OCI-LY1 (cell line): ENCODE results near the gene CTF1.
"Not testable (repeated sequence)": the region's sequence is repeated elsewhere in the genome, so short reads cannot be mapped to it uniquely, and the experiment has no call there.

Source experiments
- H2AFZ ChIP-seq: fragments of 200-600 bp; sonication (generic), shearing (Covaris generic); 2 replicates; pipeline ENCODE4 v1.6.0; 2014; ENCODE audit warnings: antibody characterized with exemption, mild to moderate bottlenecking, low read length
- H3F3A ChIP-seq: fragments of 200-600 bp; sonication (generic), shearing (Covaris generic); 2 replicates; pipeline ENCODE4 v1.6.0; 2014; ENCODE audit warnings: mild to moderate bottlenecking, antibody characterized with exemption, low read length, moderate library complexity; ENCODE audit not compliant: insufficient read depth
- H3K27ac ChIP-seq: fragments of 200-600 bp; sonication (generic); 2 replicates; pipeline ENCODE4 v1.5.1; 2014; ENCODE audit warnings: low read length, mixed run types, mild to moderate bottlenecking, low read depth; ENCODE audit not compliant: poor library complexity, severe bottlenecking
- H3K27me3 ChIP-seq: fragments of 200-600 bp; sonication (generic); 2 replicates; pipeline ENCODE4 v1.6.0; 2014; ENCODE audit warnings: antibody characterized with exemption, mild to moderate bottlenecking, low read length, moderate library complexity; ENCODE audit not compliant: insufficient read depth
- H3K36me3 ChIP-seq: fragments of 200-600 bp; sonication (generic); 2 replicates; pipeline ENCODE4 v1.6.1; 2014; ENCODE audit warnings: mild to moderate bottlenecking, antibody characterized with exemption, low read length, moderate library complexity, mixed read lengths; ENCODE audit not compliant: insufficient read depth
- H3K4me1 ChIP-seq: fragments of 200-600 bp; sonication (generic); 2 replicates; pipeline ENCODE4 v1.5.1; 2014; ENCODE audit warnings: mild to moderate bottlenecking, low read length, moderate library complexity; ENCODE audit not compliant: insufficient read depth, severe bottlenecking
- H3K4me2 ChIP-seq: fragments of 200-600 bp; sonication (generic), shearing (Covaris generic); 2 replicates; pipeline ENCODE4 v1.6.1; 2014; ENCODE audit warnings: low read length
- H3K4me3 ChIP-seq: fragments of 200-600 bp; sonication (generic); 2 replicates; pipeline ENCODE4 v1.5.1; 2014; ENCODE audit warnings: low read length, low read depth, mild to moderate bottlenecking, mixed read lengths; ENCODE audit not compliant: poor library complexity, severe bottlenecking
- H3K79me2 ChIP-seq: fragments of 200-600 bp; shearing (Covaris generic); 2 replicates; pipeline ENCODE4 v1.6.1; 2016; ENCODE audit warnings: mixed run types, low read length, mixed read lengths; ENCODE audit not compliant: insufficient read depth
- H3K9ac ChIP-seq: fragments of 200-600 bp; sonication (generic), shearing (Covaris generic); 2 replicates; pipeline ENCODE4 v1.6.1; 2014; ENCODE audit warnings: mild to moderate bottlenecking, low read length, mixed read lengths
- H3K9me2 ChIP-seq: fragments of 200-600 bp; sonication (generic), shearing (Covaris generic); 2 replicates; pipeline ENCODE4 v1.6.1; 2014; ENCODE audit warnings: low read depth, mild to moderate bottlenecking, low read length, mixed read lengths
- H3K9me3 ChIP-seq: fragments of 200-600 bp; shearing (Covaris generic); 2 replicates; pipeline ENCODE4 v1.6.1; 2014; ENCODE audit warnings: low read length, mixed read lengths
- H4K20me1 ChIP-seq: fragments of 200-600 bp; sonication (generic), shearing (Covaris generic); 2 replicates; pipeline ENCODE4 v1.6.0; 2016; ENCODE audit warnings: mild to moderate bottlenecking, low read length; ENCODE audit not compliant: insufficient read depth
- CTCF ChIP-seq: fragments of 200-600 bp; sonication (generic), shearing (Covaris generic); IDR thresholded peaks from 2 replicates; pipeline ENCODE4 v1.5.1; 2017; ENCODE audit warnings: mild to moderate bottlenecking, antibody characterized with exemption, low read length, moderate library complexity, mixed read lengths
- EZH2 ChIP-seq: fragments of 200-600 bp; sonication (generic), shearing (Covaris generic); IDR thresholded peaks from 2 replicates; pipeline ENCODE4 v1.8.0; 2017; ENCODE audit warnings: borderline replicate concordance, mixed run types, mild to moderate bottlenecking, antibody characterized with exemption, low read length, moderate library complexity, mixed read lengths

Gene CTF1

GRCh38 chr16:30934827-30935557 lies 38.6 kb downstream of the CTF1 start:
- no peak overlapping the region for H2AFZ ChIP-seq
- H3K79me2 ChIP-seq, result no peaks in the 10 kb centered on the region
- H3K36me3 ChIP-seq, result peaks cover 30% of the 10 kb centered on the region; the same call in 1 of the 2 replicates
- H3K27me3 ChIP-seq, result no peaks in the 10 kb centered on the region
- no peaks in the 10 kb centered on the region for H3F3A ChIP-seq
- no peaks in the 10 kb centered on the region for H4K20me1 ChIP-seq
- H3K9ac ChIP-seq, result no peak overlapping the region
- H3K4me1 ChIP-seq, result peaks cover 13% of the 10 kb centered on the region
- H3K9me3 ChIP-seq, result no peaks in the 10 kb centered on the region
- no peak overlapping the region for H3K4me2 ChIP-seq
- no peak overlapping the region for H3K27ac ChIP-seq
- TF ChIP-seq EZH2 (no peak), CTCF (peak; percentile 69)
- H3K4me3 ChIP-seq, result no peak overlapping the region
- H3K9me2 ChIP-seq, result no peaks in the 10 kb centered on the region

- TF ChIP-seq EZH2, result no peak
- no peak for TF ChIP-seq CTCF
- Histone ChIP-seq H3K9me3 (no peaks in the 10 kb centered on the region), H3K4me1 (peaks cover 23% of the 10 kb centered on the region), H3K4me2 (no peak overlapping the region), H3K27ac (peak overlapping the region; percentile 33), H4K20me1 (no peaks in the 10 kb centered on the region), H3K9me2 (no peaks in the 10 kb centered on the region), H3F3A (no peaks in the 10 kb centered on the region), H3K79me2 (no peaks in the 10 kb centered on the region), H2AFZ (no peak overlapping the region), H3K4me3 (no peak overlapping the region), H3K36me3 (peaks cover 14% of the 10 kb centered on the region; the same call in 1 of the 2 replicates), H3K27me3 (no peaks in the 10 kb centered on the region), H3K9ac (no peak overlapping the region)
Observed at GRCh38 chr16:30937692-30938091, 41.3 kb downstream of the CTF1 start.

GRCh38 chr16:30939571-30939970 lies 43.2 kb downstream of the CTF1 start:
- peaks cover 23% of the 10 kb centered on the region for H3K4me1 ChIP-seq
- H3K9me3 ChIP-seq, H3K9ac ChIP-seq, H3K27me3 ChIP-seq, H2AFZ ChIP-seq, H3K4me2 ChIP-seq, H3K79me2 ChIP-seq, H3F3A ChIP-seq, H3K9me2 ChIP-seq, H3K4me3 ChIP-seq, H3K27ac ChIP-seq, H4K20me1 ChIP-seq: not testable (repeated sequence)
- peaks cover 26% of the 10 kb centered on the region; the same call in 1 of the 2 replicates for H3K36me3 ChIP-seq
